H1 (cell line): Measurements from ENCODE around the gene FAM50A. TPM values are rescaled to one million over a fixed set of nuclear protein-coding genes. Genes with fewer than 3 reads are reported as not detected.

Source experiments
- CHD2 ChIP-seq: IDR thresholded peaks from 2 replicates; pipeline ENCODE4 v1.6.1; 2012; ENCODE audit warnings: low read length, improper control_type of control experiment
- FOSL1 ChIP-seq: IDR thresholded peaks from 2 replicates; pipeline ENCODE4 v1.6.1; 2011; ENCODE audit warnings: mild to moderate bottlenecking, low read depth, low read length, moderate library complexity; ENCODE audit not compliant: insufficient read depth
- SIN3A ChIP-seq, 2 experiments: IDR thresholded peaks in 1 of 2; conservative IDR thresholded peaks in 1 of 2; 2 replicates each; pipeline ENCODE4 v1.6.1; 2011 to 2012; ENCODE audit warnings: low read length in 2 of 2, improper control_type of control experiment in 1 of 2, low read depth in 1 of 2, mild to moderate bottlenecking in 1 of 2
- TAF7 ChIP-seq: optimal IDR thresholded peaks from 2 replicates; pipeline ENCODE3; 2011; ENCODE audit warnings: low read depth, mild to moderate bottlenecking, inconsistent platforms, low read length, moderate library complexity, borderline replicate concordance
- polyA plus RNA-seq, 7 experiments: library from polyadenylated mRNA; depleted of rRNA in 3 of 7; stranded (reverse) in 5 of 7; unstranded in 2 of 7; fragments of >200 nt in 5 of 7; fragments of 200-250 nt in 2 of 7; gene quantifications; 1 replicate in 5 of 7; 2 replicates in 1 of 7; 4 replicates in 1 of 7; pipeline versions ENCODE4 v1.2.1 to v1.2.3, GENCODE V29; 2011 to 2013; ENCODE audit warnings: missing spikeins in 2 of 7, mixed read lengths in 2 of 7
- total RNA-seq: library from RNA; stranded (reverse); fragmentation: NEBNext Ultra II Directional; extraction: Animal tissue kit (Norgen Biotek cat#: 25700); gene quantifications from 2 replicates; pipeline ENCODE4 v1.2.1, GENCODE V29; 2021

Gene FAM50A
- total and polyA plus RNA-seq, 2 of the 8 experiments (the other 6 are each of a cell fraction or from before 2014, with no cell fraction given), result 30.7 to 48.7 TPM

GRCh38 chrX:154469880-154470279, 25.9 kb downstream of the FAM50A start (continued):
- TF ChIP-seq SIN3A (conservative IDR thresholded peaks at IDR 0.05 in 1 of 2, IDR thresholded peaks at IDR 0.05 in 1 of 2; ENCODE audit: low read depth in 1 of 2, low read length in 2 of 2), result no peak
- TF ChIP-seq FOSL1, result no peak
- no peak for TF ChIP-seq CHD2
- no peak for TF ChIP-seq TAF7
